Globus pallidus (tissue), 1 donor: ENCODE results near the gene TTC28.
"Not testable (repeated sequence)": the region's sequence is repeated elsewhere in the genome, so short reads cannot be mapped to it uniquely, and the experiment has no call there.

Experiments used
- DNase-seq: peaks from one replicate; pipeline ENCODE4 v3.0.0-alpha.2; 2015; ENCODE audit warnings: low spot score

TTC28 gene

DNA sequence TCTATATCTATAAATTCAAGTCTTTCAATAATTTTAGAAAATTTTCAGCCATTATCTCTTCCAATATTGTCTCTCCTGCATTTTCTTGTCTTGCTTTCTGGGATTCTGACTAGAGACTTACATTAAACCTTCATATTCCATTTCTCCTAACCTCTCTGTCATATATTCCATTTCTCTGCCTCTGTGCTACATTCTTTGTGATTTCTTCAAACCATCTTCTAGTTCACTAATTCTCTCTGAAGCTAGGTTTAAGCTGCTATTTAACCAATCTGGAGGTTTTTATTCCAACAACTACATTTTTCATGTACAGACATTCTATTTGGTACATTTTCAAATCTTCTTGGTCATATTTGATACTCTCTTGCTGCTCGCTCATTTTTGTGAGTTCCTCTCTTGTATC lies 122.5 kb downstream of the TTC28 start:
- no peak for DNase-seq

DNA sequence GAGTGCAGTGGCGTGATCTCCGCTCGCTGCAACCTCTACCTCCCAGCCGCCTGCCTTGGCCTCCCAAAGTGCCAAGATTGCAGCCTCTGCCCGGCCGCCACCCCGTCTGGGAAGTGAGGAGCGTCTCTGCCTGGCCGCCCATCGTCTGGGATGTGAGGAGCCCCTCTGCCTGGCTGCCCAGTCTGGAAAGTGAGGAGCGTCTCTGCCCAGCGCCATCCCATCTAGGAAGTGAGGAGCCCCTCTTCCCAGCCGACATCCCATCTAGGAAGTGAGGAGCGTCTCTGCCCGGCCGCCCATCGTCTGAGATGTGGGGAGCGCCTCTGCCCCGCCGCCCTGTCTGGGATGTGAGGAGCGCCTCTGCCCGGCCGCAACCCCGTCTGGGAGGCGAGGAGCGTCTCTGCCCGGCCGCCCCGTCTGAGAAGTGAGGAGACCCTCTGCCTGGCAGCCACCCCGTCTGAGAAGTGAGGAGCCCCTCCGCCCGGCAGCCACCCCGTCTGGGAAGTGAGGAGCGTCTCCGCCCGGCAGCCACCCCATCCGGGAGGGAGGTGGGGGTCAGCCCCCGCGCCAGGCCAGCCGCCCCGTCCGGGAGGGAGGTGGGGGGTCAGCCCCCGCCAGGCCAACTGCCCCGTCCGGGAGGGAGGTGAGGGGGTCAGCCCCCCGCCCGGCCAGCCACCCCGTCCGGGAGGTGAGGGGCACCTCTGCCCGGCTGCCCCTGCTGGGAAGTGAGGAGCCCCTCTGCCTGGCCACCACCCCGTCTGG lies 126.4 kb downstream of the TTC28 start:
- DNase-seq, result not testable (repeated sequence)

DNA sequence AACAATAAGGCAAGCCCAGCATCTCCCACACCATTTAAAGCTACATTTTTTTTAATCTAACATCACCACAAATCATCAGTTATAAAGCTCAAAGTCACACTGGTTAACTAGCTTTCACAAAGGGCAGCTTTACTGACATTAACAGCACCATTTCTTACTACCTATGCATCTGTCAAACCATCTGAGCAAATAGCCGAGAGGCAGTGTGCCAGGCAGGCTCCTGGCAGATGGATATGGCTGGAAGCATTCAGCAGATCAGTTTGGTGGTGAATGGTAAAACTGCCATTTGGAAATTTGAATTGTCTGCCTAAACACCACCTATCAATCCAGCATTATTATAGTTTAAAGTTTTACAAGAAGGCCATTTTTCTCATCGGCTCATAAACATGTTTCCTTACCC lies 131.2 kb downstream of the TTC28 start:
- no peak for DNase-seq

DNA sequence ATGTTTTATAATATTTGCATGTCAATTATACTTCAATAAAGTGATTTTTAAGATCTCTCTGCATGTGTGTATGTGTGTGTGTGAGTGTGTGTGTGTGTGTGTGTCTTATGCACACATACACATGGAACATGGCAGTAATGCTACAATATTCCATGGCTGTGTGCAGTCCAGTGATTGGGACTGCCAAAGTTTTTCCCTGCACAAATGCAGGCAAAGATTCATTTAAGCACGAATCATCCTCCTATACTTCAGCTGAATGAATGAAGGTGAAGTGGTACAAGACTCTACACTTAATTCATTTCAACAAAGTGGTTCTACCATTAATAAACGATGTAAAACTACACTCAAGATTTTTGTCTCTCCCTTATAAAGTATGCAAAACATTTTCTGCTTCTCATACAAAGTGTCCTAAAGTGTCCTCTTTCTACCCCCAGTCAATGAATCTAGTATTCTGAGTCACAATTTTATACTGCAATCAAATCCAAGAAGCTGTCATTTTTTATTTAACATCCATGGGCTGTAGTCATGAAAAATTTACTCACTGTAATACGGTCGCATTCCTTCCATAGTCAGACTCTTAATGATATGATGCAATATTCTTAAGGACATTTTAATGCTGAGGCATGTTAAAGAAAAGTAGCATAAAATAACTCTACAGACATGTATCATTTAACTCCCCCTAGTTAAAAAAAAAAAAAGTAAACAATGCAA lies 132.4 kb downstream of the TTC28 start:
- DNase-seq, result no peak

DNA sequence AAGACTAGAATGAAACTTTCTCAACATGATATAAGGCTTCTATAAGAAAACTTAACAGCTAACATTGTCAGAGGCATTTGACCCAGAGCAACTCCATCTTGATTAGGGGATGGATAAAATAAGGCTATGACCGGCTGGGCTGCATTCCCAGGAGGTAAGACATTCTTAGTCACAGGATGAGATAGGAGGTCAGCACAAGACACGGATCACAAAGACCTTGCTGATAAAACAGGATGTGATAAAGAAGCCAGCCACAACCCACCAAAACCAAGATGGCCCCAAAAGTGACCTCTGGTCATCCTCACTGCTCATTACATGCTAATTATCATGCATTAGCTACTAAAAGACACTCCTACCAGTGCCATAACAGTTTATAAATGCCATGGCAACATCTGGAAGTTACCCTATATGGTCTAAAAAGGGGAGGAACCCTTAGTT lies 135.2 kb downstream of the TTC28 start:
- DNase-seq, result no peak

DNA sequence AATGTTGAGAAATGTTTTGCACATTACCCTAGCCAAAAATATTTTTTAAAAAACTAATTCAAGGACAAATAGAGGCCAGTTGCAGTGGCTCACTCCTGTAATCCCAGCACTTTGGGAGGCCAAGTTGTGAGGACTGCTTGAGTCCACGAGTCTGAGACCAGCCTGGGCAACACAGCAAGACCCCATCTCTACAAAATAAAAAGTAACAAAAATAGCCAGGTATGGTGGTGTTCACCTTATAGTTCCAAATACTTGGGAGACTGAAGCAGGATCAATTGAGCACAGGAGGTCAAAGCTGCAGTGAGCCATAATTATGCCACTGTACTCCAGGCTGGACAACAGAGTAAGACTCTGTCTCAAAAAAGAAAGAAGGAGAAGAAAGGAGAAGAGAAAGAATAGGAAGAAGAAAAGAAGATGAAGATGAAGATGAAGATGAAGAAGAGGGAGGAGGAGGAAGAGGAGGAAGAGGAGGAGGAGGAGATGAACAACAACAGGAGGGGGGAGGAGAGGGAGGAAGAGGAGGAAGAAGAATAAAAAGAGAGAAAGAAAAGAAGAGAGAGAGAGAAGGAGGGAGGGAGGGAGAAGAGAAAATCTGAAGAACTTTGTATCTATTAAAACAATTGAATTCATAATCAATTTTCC lies 136.5 kb downstream of the TTC28 start:
- no peak for DNase-seq

DNA sequence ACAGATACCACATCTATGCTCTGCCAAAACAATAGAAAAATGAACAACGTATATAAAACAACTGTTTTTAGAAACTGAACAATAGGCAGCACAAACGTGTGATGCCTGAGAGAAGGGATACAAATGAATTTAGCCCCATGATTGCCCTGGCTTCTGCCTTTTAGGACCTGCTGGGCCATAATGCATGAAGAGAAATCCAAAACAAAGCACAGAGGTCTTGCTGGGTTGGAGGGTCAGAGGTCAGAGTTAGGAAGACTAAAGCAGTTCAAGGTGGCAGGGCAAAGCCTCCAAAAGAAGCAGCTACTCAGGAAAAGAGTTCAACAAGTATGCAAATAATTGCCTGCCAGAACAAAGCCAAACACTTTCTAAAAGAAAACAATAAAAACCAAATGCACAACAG lies 138.5 kb downstream of the TTC28 start:
- DNase-seq, result no peak

DNA sequence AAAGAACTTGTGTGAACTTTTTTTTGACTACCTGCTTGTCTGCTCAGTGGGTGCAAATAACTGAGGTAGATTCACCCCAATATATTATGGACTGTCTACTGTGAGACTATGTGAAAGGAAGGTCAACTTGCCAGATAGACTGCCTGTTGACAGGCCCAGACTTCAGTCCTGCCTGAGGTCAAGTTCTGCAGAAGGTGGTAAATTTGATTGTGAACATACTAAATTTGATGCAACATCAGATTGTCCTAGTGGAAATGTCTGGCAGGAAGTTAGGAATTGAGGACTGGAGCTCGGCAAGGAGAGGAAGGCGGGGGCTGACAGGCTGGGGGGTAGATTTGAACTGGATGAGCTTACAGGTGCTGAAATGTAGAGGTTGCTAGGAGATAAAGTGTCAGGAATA lies 140.7 kb downstream of the TTC28 start:
- DNase-seq, result no peak

DNA sequence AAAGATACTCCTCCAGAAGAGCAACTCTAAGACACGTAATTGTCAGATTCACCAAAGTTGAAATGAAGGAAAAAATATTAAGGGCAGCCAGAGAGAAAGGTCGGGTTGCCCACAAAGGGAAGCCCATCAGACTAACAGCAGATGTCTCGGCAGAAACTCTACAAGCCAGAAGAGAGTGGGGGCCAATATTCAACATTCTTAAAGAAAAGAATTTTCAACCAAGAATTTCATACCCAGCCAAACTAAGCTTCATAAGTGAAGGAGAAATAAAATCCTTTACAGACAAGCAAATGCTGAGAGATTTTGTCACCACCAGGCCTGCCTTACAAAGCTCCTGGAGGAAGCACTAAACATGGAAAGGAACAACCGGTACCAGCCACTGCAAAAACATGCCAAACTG lies 149.1 kb downstream of the TTC28 start:
- not testable (repeated sequence) for DNase-seq

DNA sequence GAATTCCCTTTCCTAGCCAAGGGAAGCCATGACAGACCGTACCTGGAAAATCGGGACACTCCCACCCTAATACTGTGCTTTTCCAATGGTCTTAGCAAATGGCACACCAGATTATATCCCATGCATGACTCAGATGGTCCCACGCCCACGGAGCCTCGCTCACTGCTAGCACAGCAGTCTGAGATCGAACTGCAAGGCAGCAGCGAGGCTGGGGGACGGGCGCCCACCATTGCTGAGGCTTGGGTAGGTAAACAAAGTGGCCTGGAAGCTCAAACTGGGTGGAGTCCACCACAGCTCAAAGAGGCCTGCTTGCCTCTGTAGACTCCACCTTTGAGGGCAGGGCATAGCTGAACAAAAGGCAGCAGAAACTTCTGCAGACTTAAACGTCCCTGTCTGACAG lies 150.5 kb downstream of the TTC28 start:
- not testable (repeated sequence) for DNase-seq

DNA sequence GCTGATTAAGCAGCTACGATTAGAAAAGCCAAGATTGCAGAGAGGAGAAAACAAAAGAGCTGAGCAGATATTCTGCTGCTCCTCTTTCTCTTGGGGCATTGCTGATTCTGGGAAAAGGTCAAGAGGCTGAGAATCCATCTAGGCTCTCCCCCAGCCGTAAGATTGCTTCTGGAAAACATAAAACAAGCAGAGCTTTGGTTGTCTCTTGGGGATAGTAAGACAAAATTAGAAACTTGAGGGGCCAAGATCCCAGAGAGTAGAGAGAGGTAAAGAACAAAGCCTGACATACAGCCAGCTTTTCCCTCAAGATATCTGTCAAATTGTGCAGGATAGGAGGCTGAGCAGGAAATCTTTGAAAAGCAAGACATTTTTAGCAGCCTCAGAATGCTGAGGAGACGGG lies 158.2 kb downstream of the TTC28 start:
- DNase-seq, result no peak

DNA sequence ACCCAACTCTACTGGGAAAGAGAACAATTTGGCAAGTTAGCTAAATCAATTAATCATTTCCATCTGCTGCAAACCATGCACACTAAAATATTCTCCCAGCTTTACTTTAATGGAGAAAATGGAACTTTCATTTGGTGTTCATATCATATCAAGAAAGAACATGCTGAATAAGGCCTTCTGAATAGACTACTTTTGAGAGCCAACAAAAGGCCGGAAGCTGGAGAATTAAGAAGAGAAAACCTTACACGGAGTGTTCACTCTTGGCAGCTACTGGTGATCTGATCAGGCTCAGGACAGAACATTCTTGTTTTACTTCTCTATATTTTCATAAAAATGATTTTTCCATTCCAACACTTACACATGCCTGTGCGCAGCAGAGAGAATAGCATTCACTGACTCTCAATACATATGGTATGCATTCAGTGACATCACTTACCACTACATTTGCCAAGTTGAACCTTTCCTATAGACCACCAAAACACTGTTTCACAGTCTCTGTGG lies 165.3 kb downstream of the TTC28 start:
- no peak for DNase-seq

DNA sequence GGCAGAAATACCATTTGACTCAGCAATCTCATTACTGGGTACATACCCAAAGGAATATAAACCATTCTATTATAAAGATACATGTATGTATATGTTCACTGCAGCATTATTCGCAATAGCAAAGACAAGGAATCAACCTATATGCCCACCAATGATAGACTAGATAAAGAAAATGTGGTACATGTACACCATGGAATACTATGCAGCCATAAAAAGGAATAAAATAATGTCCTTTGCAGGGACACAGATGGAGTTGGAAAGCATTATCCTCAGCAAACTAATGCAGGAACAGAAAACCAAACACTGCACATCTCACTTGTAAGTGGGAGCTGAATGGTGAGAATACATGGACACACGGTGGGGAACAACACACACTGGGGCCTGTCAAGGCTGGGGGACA lies 167.3 kb downstream of the TTC28 start:
- not testable (repeated sequence) for DNase-seq

DNA sequence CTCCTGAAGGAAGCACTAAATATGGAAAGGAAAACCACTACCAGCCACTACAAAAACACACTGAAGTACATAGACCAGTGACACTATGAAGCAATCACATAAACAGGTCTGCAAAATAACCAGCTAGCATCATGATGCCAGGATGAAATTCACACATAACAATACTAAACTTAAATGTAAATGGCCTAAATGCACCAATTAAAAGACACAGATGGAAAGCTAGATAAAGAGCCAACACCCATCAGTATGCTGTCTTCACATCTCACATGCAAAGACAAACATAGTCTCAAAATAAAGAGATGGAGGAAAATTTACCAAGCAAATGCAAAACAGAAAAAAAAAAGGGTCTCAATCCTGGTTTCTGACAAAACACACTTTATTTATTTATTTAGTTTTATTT lies 171.7 kb downstream of the TTC28 start:
- no peak for DNase-seq

DNA sequence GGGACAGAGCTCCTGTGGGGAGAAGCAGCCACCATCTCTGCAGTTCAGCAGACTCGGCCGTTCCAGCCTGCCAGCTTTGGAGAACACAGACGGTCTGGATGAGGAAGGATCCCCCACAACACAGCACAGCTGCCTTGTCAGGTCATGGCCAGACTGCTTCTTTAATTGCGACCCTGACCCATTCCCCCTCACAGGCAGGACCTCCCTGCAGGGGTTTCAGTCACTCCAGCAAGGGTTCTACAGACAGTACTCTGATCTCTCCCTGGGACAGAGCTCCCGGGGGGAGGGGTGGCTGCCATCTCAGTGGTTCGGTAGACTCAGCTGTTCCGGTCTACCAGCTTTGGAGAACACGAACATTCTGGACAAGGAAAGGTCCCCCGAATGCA lies 173.5 kb downstream of the TTC28 start:
- DNase-seq, result no peak

DNA sequence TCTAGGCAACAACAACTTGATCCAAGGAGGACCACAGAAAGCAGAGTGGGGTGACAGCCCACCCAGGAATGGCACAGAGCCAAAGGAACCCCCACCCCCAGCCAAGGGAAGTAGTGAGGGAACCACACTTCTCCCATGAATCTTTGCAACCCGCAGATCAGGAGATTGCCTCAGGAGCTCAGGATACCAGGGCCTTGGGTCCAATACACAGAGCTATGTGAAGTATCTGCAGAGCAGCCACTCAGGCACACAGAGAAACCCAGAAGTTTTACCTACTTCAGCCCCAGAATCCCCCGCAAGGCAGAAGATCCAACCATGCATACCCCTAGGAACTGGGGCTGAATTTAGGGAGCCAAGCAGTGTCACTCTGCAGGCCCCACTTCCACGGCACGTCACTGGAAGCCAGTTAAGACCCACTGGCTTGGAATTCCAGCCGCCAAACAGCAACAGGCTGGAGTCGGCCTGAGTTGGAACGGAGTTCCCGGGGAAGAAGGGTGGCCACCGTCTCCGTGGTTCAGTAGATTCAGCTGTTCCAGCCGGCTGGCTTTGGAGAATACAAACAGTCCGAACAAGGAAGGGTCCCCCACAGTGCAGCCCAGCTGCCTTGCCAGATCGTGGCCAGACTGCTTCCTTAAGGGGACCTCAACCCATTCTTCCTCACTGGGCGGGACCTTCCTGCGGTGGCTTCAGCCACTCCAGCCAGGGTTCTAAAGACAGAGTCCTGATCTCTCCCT lies 174.1 kb downstream of the TTC28 start:
- no peak for DNase-seq

DNA sequence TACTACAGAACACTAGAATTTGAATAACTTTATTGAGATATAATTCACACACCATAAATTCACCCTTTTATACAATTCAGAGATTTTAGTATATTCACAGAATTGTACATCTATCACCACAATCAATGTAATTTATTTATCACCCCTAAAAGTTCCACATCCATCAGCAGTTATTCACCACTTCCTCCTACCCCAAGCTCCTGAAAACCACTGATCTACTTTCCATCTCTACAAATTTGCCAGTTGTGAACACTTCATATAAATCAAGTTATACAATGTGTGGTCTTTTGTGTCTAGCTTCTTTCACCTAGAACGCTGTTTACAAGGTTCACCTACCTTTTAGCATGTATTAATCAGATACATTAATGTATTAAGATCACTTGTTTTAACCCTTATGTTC lies 179.6 kb downstream of the TTC28 start:
- no peak for DNase-seq

DNA sequence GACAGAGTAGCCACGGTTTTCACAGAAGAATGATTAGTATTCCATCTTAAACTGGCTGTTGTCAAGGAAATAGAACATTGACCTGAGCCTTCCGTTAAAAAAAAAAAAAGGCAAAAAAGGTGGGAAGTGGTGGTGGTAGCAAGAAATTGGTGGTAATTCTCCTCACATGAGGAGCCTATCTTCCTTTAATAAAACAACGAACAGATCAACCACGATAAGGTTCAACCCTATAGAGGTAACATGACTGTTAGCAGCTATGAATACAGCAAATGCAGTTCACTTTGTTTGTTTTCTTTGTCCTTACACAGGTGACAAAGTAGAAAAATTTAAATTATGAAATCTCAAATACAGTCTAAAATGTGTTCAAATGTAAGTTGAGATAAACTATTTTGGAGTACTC lies 181.6 kb downstream of the TTC28 start:
- DNase-seq, result no peak

DNA sequence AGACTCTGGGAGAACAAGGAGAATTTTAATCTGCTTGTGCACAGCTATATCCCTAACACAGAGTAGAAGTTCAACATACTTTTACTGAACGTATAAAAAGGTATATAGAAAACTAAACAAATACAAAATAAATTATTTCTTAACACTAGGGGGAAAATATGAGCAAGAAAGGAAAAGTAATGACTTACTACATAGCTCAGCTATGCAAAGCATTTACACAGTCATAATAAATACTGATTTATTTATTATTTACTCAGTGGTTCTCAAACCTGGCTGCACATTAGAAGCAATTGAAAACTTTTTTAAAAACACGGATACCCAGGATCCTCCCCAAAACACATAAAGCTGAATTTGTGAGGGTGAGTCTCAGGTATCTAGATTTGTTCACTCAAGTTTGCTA lies 182.5 kb downstream of the TTC28 start:
- DNase-seq, result no peak

DNA sequence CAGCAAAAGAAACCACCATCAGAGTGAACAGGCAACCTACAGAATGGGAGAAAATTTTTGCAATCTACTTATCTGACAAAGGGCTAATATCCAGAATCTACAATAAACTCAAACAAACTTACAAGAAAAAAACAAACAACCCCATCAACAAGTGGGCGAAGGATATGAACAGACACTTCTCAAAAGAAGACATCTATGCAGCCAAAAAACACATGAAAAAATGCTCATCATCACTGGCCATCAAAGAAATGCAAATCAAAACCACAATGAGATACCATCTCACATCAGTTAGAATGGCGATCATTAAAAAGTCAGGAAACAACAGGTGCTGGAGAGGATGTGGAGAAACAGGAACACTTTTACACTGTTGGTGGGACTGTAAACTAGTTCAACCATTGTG lies 188.4 kb downstream of the TTC28 start:
- DNase-seq, result not testable (repeated sequence)

DNA sequence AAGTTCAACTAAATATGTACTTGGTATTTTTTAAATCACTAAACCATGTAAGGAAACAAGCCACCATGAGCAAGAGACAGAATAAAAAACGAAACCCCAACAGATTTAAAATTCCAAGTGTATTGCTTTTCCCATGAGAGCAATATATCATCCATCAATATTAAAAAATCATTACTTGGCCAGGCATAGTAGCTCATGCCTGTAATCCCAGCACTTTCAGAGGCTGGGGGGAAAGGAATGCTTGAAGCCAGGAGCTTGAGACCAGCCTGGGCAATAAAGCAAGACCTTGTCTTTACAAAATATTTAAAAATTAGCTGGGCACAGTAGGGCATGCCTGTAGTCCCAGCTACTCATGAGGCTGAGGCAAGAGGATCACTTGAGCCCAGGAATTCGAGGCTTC lies 190.8 kb downstream of the TTC28 start:
- no peak for DNase-seq

DNA sequence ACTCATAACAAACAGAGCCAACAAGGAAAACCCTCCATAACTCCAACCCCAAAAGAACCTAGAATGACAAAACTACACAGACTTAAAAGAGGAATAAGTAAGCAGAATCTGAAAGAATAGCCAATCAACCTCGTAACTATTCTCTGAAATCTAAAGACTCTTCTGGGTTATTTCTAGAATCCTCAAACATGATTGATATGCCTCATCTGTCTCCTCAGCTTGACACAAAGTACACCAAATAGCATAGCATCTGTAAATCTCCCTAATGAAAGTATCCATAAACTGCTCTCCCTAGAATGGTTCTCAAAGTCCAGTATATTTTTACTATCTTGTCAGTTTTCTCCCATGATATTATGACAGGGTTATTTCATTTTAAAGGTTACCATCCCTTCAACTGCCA lies 195.0 kb downstream of the TTC28 start:
- no peak for DNase-seq
